Measurements from ENCODE around the gene CASD1. TPM values are rescaled to one million over a fixed set of nuclear protein-coding genes. Genes with fewer than 3 reads are reported as not detected.

The CASD1 gene
- total and polyA plus RNA-seq, 4 donors = 9.6 to 73.9 (median 26.3) TPM

DNA sequence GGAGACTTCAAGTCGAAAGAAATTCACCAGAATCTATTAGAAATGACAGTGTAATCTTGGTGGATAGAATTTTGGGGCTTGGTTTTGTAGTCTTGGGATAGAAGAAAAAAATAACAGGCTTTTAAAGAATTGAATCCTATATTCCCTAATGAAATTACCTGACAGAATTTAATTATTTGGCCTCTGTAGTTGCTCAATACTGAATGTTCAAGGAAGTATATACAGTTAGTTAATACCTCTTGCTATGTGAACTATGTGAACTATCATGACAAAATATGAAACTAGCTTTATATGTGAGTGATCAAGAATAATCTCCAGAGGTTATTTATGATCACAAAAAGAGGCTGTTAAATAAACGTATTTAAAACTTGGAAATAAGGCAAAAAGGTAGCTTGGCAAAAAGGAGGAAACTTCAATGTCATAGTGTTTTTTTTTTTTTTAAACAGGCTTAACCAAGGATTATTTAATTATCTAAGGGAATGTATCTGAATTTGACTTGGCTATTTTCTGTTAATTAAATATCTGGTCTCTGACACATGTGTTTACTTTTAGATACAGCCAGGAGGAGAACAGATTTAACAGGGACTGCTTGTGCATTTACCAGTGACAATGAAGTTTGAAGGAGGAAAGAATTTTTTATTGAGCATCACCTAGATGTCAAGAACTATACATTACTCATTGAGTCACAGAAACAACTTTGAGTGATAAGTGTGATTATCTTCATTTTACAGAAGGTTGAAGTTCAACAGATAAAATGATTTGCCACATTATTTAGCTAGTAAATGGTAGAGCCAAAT is 11.5 kb upstream of the CASD1 start:
- TF ChIP-seq, protein P1, sequence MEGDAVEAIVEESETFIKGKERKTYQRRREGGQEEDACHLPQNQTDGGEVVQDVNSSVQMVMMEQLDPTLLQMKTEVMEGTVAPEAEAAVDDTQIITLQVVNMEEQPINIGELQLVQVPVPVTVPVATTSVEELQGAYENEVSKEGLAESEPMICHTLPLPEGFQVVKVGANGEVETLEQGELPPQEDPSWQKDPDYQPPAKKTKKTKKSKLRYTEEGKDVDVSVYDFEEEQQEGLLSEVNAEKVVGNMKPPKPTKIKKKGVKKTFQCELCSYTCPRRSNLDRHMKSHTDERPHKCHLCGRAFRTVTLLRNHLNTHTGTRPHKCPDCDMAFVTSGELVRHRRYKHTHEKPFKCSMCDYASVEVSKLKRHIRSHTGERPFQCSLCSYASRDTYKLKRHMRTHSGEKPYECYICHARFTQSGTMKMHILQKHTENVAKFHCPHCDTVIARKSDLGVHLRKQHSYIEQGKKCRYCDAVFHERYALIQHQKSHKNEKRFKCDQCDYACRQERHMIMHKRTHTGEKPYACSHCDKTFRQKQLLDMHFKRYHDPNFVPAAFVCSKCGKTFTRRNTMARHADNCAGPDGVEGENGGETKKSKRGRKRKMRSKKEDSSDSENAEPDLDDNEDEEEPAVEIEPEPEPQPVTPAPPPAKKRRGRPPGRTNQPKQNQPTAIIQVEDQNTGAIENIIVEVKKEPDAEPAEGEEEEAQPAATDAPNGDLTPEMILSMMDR (IDR thresholded peaks at IDR 0.05; ENCODE audit: control extremely low read depth, extremely low read depth) = no peak
- Histone ChIP-seq H3K9ac (ENCODE audit: insufficient read depth in 1 of 2, low read length in 2 of 2) (no peak overlapping the region), H3K4me1 (ENCODE audit: control insufficient read depth in 5 of 5, insufficient read depth in 5 of 5, low read length in 5 of 5) (no peaks in the 10 kb centered on the region), H3K9me3 (ENCODE audit: control insufficient read depth in 4 of 4, insufficient read depth in 3 of 4, low read length in 3 of 4) (peaks cover 0 to 5% (median 2%) of the 10 kb centered on the region in 4 donors), H3K36me3 (ENCODE audit: control insufficient read depth in 4 of 4, insufficient read depth in 4 of 4, low read length in 4 of 4) (no peaks in the 10 kb centered on the region), H3K27ac (ENCODE audit: low read depth in 1 of 2, low read length in 1 of 2) (no peak overlapping the region), H3K27me3 (ENCODE audit: control insufficient read depth in 3 of 3, insufficient read depth in 3 of 3, low read length in 2 of 3) (no peaks in the 10 kb centered on the region), H3K4me3 (no peak overlapping the region)
- no peak for ATAC-seq (ENCODE audit: insufficient read depth, low FRiP score)
- DNase-seq = no peak
- 86 to 91% methylated on average over 2 of the region's 2 CpGs for WGBS, 2 donors

DNA sequence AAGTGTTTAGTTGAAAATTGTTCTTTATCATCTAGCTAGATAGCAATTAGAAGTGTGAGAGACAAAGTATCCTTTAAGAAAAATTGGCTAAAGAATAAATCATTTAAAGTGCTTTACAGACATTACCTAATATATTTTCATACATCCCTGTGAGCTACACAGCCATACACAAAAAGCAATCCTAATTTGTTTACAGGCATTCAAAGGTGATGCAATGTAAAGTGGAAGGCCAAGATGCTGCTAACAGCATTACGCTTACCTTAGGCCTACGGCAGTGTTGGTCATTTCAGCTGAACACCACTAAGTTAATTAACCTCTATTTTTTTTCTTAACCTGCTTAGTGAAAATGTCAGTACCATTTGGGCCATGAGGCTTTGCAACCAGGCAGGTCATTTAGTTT is 10.7 kb upstream of the CASD1 start:
- H3K36me3 ChIP-seq (ENCODE audit: control insufficient read depth in 4 of 4, insufficient read depth in 4 of 4, low read length in 4 of 4) = no peaks in the 10 kb centered on the region
- H3K9ac ChIP-seq (ENCODE audit: insufficient read depth in 1 of 2, low read length in 2 of 2) = no peak overlapping the region
- DNase-seq (no peak), ATAC-seq (ENCODE audit: insufficient read depth, low FRiP score) (no peak)
- TF ChIP-seq, protein P1 (IDR thresholded peaks at IDR 0.05; ENCODE audit: control extremely low read depth, extremely low read depth) = no peak
- no peaks in the 10 kb centered on the region for H3K27me3 ChIP-seq (ENCODE audit: control insufficient read depth in 3 of 3, insufficient read depth in 3 of 3, low read length in 2 of 3)
- peaks cover 0 to 5% (median 2%) of the 10 kb centered on the region in 4 donors for H3K9me3 ChIP-seq (ENCODE audit: control insufficient read depth in 4 of 4, insufficient read depth in 3 of 4, low read length in 3 of 4)
- H3K4me1 ChIP-seq (ENCODE audit: control insufficient read depth in 5 of 5, insufficient read depth in 5 of 5, low read length in 5 of 5) = no peaks in the 10 kb centered on the region
- WGBS, 2 donors = 94 to 97% methylated on average over 2 of the region's 2 CpGs
- H3K4me3 ChIP-seq = no peak overlapping the region
- H3K27ac ChIP-seq (ENCODE audit: low read depth in 1 of 2, low read length in 1 of 2) = no peak overlapping the region

DNA sequence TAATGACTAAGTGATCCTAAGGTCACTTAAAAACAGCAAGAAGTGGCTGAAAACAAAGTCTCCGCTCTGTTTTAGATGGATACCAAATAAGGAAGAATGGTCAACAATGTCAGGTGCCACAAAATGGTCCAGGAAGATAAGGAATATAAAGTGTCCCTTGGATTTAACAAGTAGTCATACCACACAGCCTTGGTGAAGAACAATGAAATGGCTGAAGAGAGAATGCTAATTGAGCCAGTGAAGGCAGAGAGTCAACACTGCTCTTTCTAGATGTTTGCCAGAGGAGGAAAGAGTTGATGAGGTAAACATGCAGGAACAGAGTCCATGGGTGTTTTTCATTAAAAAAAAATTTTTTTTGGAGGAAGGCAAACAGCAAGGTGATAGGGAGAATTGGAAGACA is 2.1 kb upstream of the CASD1 start:
- peaks cover 0 to 4% (median 0%) of the 10 kb centered on the region in 4 donors for H3K36me3 ChIP-seq (ENCODE audit: control insufficient read depth in 4 of 4, insufficient read depth in 4 of 4, low read length in 4 of 4)
- ATAC-seq (ENCODE audit: insufficient read depth, low FRiP score) (no peak), DNase-seq (no peak)
- 92 to 97% methylated on average over 1 of the region's 1 CpG for WGBS, 2 donors
- H3K9me3 ChIP-seq (ENCODE audit: control insufficient read depth in 4 of 4, insufficient read depth in 3 of 4, low read length in 3 of 4) = no peaks in the 10 kb centered on the region
- no peak overlapping the region for H3K4me3 ChIP-seq
- TF ChIP-seq, protein P1 (IDR thresholded peaks at IDR 0.05; ENCODE audit: control extremely low read depth, extremely low read depth) = no peak
- no peak overlapping the region for H3K27ac ChIP-seq (ENCODE audit: low read depth in 1 of 2, low read length in 1 of 2)
- no peaks in the 10 kb centered on the region for H3K27me3 ChIP-seq (ENCODE audit: control insufficient read depth in 3 of 3, insufficient read depth in 3 of 3, low read length in 2 of 3)
- peaks cover 0 to 20% (median 6%) of the 10 kb centered on the region in 5 donors for H3K4me1 ChIP-seq (ENCODE audit: control insufficient read depth in 5 of 5, insufficient read depth in 5 of 5, low read length in 5 of 5)
- H3K9ac ChIP-seq (ENCODE audit: insufficient read depth in 1 of 2, low read length in 2 of 2) = no peak overlapping the region
